Measurements from ENCODE around the gene USP49. TPM values are rescaled to one million over a fixed set of nuclear protein-coding genes. Genes with fewer than 3 reads are reported as not detected.

The USP49 gene
- total RNA-seq, 4 donors from 2014 or later, result 2.3 to 16.5 (median 6.6) TPM

DNA sequence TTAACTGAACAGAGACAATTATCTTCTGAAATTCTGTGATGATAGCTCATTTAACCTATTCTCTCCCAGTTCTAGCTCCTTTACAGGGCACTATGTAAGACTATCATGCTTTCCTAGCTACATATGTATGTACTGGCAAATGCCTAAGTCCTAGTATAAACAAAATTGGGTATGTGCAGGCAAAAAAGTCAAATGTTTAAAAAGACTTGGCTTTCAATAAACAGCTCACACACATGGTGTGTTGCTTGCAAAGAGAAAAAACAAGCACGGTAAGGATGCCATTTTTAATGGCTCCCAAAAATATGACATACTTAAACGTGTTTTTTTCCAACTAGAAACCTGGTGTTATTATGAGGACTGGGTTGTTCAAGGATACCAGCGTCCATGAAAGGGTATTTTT, 62.9 kb downstream of the USP49 start:
- H3K27ac ChIP-seq, result no peak overlapping the region
- H3K36me3 ChIP-seq, result no peaks in the 10 kb centered on the region
- H3K27me3 ChIP-seq, result no peaks in the 10 kb centered on the region
- no peaks in the 10 kb centered on the region for H3K4me1 ChIP-seq
- H3K4me3 ChIP-seq, result no peak overlapping the region
- H3K9me3 ChIP-seq, result no peaks in the 10 kb centered on the region
- intact Hi-C loops (cut with DNase I; ENCODE audit: low total_unique reads), result no loop called here
- TF ChIP-seq CTCF (IDR thresholded peaks at IDR 0.05) (no peak), POLR2A (IDR thresholded peaks at IDR 0.05) (no peak)
- DNase-seq, result no peak

- H3K4me1 ChIP-seq, result no peaks in the 10 kb centered on the region
- H3K4me3 ChIP-seq, result no peak overlapping the region
- no peak overlapping the region for H3K27ac ChIP-seq
- H3K27me3 ChIP-seq, result no peaks in the 10 kb centered on the region
- TF ChIP-seq CTCF (IDR thresholded peaks at IDR 0.05) (no peak), POLR2A (IDR thresholded peaks at IDR 0.05) (no peak)
- H3K9me3 ChIP-seq, result no peaks in the 10 kb centered on the region
- DNase-seq, result no peak
- no peaks in the 10 kb centered on the region for H3K36me3 ChIP-seq
- intact Hi-C loops (cut with DNase I; ENCODE audit: low total_unique reads), result no loop called here
Measured at GRCh38 chr6:41826343-41827022, 68.7 kb downstream of the USP49 start.

- Histone ChIP-seq H3K4me3 (no peak overlapping the region), H3K36me3 (no peaks in the 10 kb centered on the region), H3K9me3 (no peaks in the 10 kb centered on the region), H3K4me1 (no peaks in the 10 kb centered on the region), H3K27ac (no peak overlapping the region), H3K27me3 (no peaks in the 10 kb centered on the region)
- TF ChIP-seq POLR2A (IDR thresholded peaks at IDR 0.05) (no peak), CTCF (IDR thresholded peaks at IDR 0.05) (no peak)
- intact Hi-C loops (cut with DNase I; ENCODE audit: low total_unique reads), result no loop called here
- no peak for DNase-seq
Measured at GRCh38 chr6:41824571-41825569, 70.3 kb downstream of the USP49 start.

GRCh38 chr6:41823178-41823577, 72.0 kb downstream of the USP49 start:
- intact Hi-C loops (cut with DNase I; ENCODE audit: low total_unique reads), result no loop called here
- no peak for DNase-seq

More at GRCh38 chr6:41823178-41823577, 72.0 kb downstream of the USP49 start:
- H3K9me3 ChIP-seq, result no peaks in the 10 kb centered on the region
- no peaks in the 10 kb centered on the region for H3K4me1 ChIP-seq
- H3K4me3 ChIP-seq, result no peak overlapping the region
- TF ChIP-seq POLR2A (IDR thresholded peaks at IDR 0.05), result no peak
- no peak for TF ChIP-seq CTCF (IDR thresholded peaks at IDR 0.05)
- H3K27me3 ChIP-seq, result no peaks in the 10 kb centered on the region
- H3K36me3 ChIP-seq, result no peaks in the 10 kb centered on the region
- H3K27ac ChIP-seq, result no peak overlapping the region

Measured in uterus (tissue), 4 donors.